ENCODE data around the gene ZMYND11.

The ZMYND11 gene

DNA sequence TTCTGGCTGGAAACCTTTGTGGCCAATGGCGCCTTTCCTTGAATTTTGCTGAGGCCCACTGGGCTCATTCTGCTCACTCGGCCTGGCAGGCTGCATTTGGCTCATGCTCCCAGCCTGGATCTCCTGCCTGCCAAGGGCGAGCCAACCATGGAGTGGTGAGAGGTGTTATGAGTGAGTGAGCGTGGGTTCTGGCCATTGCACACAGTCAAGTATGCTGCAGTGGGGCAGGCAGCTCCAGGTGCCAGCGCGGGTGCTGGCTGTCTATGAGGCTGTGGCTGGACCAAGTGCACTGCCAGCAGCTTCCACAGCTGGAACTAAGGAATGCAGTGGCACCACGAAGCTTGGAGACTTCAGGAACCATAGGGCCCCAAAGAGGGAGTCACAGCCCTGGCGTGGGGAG, 43.9 kb upstream of the ZMYND11 start:
- DNase-seq (ENCODE audit: low read depth in 2 of 2) = no peak
- TF ChIP-seq, protein P1, sequence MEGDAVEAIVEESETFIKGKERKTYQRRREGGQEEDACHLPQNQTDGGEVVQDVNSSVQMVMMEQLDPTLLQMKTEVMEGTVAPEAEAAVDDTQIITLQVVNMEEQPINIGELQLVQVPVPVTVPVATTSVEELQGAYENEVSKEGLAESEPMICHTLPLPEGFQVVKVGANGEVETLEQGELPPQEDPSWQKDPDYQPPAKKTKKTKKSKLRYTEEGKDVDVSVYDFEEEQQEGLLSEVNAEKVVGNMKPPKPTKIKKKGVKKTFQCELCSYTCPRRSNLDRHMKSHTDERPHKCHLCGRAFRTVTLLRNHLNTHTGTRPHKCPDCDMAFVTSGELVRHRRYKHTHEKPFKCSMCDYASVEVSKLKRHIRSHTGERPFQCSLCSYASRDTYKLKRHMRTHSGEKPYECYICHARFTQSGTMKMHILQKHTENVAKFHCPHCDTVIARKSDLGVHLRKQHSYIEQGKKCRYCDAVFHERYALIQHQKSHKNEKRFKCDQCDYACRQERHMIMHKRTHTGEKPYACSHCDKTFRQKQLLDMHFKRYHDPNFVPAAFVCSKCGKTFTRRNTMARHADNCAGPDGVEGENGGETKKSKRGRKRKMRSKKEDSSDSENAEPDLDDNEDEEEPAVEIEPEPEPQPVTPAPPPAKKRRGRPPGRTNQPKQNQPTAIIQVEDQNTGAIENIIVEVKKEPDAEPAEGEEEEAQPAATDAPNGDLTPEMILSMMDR (IDR thresholded peaks at IDR 0.05; ENCODE audit: low read depth, low read length) = no peak
- H3K4me3 ChIP-seq (replicated peaks in 1 of 2; ENCODE audit: low read depth in 2 of 2, low read length in 2 of 2) = no peak overlapping the region

DNA sequence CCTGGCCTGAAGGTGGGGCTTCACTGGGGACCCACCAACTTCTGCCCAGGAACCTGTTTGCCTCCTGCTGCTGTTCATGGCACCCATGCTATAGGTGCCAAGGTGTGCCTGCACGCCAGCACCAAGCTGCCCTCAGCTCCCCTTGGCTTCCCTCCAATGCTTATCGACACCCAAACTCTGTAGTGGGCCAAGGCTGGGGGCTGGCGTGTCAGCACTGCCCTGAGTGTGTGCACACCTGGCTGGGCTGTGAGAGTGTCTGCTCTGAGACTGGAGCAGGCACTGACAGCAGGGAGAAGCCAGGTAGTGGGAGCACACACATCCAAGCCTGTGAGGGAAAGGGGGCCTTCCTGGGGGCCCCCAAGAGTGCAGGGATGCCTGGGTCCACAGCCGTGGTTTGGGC, 43.1 kb upstream of the ZMYND11 start:
- no peak for DNase-seq (ENCODE audit: low read depth in 2 of 2)
- TF ChIP-seq, protein P1 (IDR thresholded peaks at IDR 0.05; ENCODE audit: low read depth, low read length) = no peak
- H3K4me3 ChIP-seq (replicated peaks in 1 of 2; ENCODE audit: low read depth in 2 of 2, low read length in 2 of 2) = no peak overlapping the region

DNA sequence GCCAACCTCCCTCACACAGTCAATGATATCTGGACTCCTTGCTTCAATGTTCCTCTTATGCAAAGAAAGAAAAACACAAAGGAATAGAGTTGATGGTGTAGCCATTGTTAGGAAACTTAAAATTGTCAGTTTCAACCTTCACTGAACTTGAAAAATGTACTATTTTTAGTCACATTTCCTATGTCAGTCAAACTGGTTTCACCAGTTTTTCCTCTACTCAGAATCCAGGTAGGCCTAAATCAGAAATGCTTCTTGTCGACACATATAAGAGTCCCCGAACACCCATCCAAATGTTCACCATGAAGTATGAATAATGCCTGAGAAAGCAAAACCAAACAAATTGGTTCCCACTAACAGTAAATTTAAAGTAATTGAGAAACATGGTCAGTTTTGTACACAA, 42.4 kb upstream of the ZMYND11 start:
- TF ChIP-seq, protein P1 (IDR thresholded peaks at IDR 0.05; ENCODE audit: low read depth, low read length) = no peak
- DNase-seq (ENCODE audit: low read depth in 2 of 2) = no peak
- no peak overlapping the region for H3K4me3 ChIP-seq (replicated peaks in 1 of 2; ENCODE audit: low read depth in 2 of 2, low read length in 2 of 2)

DNA sequence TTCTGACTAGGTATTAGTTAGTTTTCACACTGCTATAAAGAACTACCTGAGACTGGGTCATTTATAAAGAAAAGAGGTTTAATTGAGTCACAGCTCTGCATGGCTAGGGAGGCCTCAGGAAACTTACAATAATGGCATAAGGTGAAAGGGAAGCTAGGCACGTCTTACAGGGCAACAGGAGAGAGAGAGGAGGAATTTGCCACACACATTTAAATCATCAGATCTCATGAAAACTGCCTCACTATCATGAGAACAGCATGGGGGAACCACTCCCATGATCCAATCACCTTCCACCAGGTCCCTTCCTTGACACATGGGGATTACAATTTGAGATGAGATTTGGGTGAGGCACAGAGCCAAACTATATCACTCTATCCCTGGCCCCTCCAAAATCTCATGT, 40.6 kb upstream of the ZMYND11 start:
- no peak for DNase-seq (ENCODE audit: low read depth in 2 of 2)
- no peak overlapping the region for H3K4me3 ChIP-seq (replicated peaks in 1 of 2; ENCODE audit: low read depth in 2 of 2, low read length in 2 of 2)
- TF ChIP-seq, protein P1 (IDR thresholded peaks at IDR 0.05; ENCODE audit: low read depth, low read length) = no peak

DNA sequence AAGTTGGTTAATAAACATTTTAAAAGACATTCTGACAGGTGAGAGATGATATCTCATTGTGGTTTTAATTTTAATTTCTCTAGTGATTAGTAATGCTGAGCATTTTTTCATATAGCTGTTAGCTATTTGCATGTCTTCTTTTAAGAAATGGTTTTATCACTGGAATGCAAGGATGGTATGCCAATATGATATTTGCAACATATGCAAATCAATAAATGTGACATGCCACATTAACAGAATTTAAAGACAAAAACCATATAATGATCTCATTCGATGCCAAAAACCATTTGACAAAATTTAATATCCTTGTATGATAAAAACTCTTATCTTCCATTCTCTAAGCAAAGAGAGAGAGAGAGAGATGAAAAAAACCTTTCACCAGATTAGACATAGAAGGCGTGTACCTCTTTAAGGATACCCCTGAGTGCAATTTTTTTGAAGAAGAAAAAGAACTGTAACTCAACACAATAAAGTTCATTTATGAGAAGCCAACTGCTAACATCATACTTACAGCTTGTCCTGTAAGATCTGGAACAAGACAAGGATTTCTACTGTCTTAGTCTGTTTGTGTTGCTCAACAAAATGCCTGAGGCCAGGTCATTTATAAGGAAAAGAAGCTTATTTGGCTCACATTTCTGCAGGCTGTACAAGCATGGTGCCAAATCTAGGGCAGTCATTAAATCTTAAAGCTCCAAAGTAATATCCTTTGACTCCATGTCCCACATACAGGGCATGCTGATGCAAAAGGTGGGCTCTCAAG, 39.7 kb upstream of the ZMYND11 start:
- no peak overlapping the region for H3K4me3 ChIP-seq (replicated peaks in 1 of 2; ENCODE audit: low read depth in 2 of 2, low read length in 2 of 2)
- TF ChIP-seq, protein P1 (IDR thresholded peaks at IDR 0.05; ENCODE audit: low read depth, low read length) = no peak
- DNase-seq (ENCODE audit: low read depth in 2 of 2) = no peak

DNA sequence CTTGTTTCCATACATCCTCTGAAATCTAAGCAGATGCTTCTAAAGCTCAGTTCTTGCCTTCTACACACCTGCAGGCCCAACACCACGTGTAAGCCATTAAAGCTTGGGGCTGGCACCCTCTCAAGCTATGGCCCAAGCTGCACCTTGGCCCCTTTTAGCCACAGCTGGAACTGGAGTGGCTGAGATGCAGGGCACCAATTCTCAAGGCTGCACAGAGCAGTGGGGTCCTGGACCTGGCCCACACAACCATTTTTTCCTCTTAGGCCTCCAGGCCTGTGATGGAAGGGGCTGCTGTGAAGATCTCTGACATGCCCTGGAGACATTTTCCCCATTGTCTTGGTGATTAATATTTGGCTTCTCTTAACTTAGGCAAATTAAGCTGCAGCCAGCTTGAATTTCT, 38.8 kb upstream of the ZMYND11 start:
- DNase-seq (ENCODE audit: low read depth in 2 of 2) = no peak
- H3K4me3 ChIP-seq (replicated peaks in 1 of 2; ENCODE audit: low read depth in 2 of 2, low read length in 2 of 2) = no peak overlapping the region
- TF ChIP-seq, protein P1 (IDR thresholded peaks at IDR 0.05; ENCODE audit: low read depth, low read length) = no peak

DNA sequence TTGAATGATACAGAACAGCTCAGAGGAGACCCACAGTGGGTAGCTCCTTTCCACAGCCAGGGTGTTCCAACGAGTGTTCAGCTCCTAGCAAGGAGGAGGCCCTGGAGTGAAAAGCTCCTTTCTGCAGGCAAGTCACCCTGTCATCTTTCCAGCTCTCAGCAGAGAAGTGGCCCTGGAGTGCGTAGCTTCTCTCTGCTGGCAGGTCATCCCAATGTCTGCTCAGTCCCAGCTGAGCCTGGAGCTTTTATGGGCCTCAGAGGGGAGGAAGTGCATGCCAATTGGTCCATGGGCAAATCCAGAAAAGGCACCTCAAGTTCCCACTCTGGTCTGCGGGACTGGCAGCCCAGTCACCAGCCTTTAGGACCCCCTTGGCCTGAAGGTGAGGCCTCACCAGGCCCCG, 30.8 kb upstream of the ZMYND11 start:
- TF ChIP-seq, protein P1 (IDR thresholded peaks at IDR 0.05; ENCODE audit: low read depth, low read length) = no peak
- DNase-seq (ENCODE audit: low read depth in 2 of 2) = no peak
- no peak overlapping the region for H3K4me3 ChIP-seq (replicated peaks in 1 of 2; ENCODE audit: low read depth in 2 of 2, low read length in 2 of 2)
